OCI-LY7 (cell line): ENCODE results near the gene LAMC1.

Source experiments
- EZH2phosphoT487 ChIP-seq: fragments of 200-600 bp; sonication (generic); IDR thresholded peaks from 2 replicates; pipeline ENCODE4 v1.6.1; 2018; ENCODE audit warnings: low read depth, borderline replicate concordance, mild to moderate bottlenecking, mixed run types, antibody characterized with exemption, low read length, moderate library complexity, mixed read lengths
- TF ChIP-seq, protein P1 (sequence below): fragments of 200-600 bp; sonication (generic); conservative IDR thresholded peaks from 2 replicates; pipeline ENCODE4 v1.5.1; 2014; ENCODE audit warnings: mild to moderate bottlenecking, antibody characterized with exemption, low read length, moderate library complexity, mixed read lengths

- TF ChIP-seq, protein P1, sequence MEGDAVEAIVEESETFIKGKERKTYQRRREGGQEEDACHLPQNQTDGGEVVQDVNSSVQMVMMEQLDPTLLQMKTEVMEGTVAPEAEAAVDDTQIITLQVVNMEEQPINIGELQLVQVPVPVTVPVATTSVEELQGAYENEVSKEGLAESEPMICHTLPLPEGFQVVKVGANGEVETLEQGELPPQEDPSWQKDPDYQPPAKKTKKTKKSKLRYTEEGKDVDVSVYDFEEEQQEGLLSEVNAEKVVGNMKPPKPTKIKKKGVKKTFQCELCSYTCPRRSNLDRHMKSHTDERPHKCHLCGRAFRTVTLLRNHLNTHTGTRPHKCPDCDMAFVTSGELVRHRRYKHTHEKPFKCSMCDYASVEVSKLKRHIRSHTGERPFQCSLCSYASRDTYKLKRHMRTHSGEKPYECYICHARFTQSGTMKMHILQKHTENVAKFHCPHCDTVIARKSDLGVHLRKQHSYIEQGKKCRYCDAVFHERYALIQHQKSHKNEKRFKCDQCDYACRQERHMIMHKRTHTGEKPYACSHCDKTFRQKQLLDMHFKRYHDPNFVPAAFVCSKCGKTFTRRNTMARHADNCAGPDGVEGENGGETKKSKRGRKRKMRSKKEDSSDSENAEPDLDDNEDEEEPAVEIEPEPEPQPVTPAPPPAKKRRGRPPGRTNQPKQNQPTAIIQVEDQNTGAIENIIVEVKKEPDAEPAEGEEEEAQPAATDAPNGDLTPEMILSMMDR = no peak
- TF ChIP-seq EZH2phosphoT487 = no peak
Measured at GRCh38 chr1:182996816-182997215, 26.4 kb upstream of the LAMC1 start.
